LNCaP clone FGC (cell line): ENCODE data around the gene SAMD4A.

ENCODE experiments used
- DNase-seq: peaks from one replicate; pipeline ENCODE4 v3.0.0-alpha.2; 2011; ENCODE audit warnings: low read depth
- H3K4me3 ChIP-seq: 2 replicates; pipeline ENCODE4 v1.5.1; 2011; ENCODE audit warnings: mild to moderate bottlenecking, low read depth, low read length, control low read depth
- TF ChIP-seq, protein P1 (sequence below): IDR thresholded peaks from 2 replicates; pipeline ENCODE4 v1.5.1; 2012; ENCODE audit warnings: mild to moderate bottlenecking; ENCODE audit not compliant: control insufficient read depth, insufficient read depth; ENCODE audit errors: extremely low read depth

SAMD4A gene

DNA sequence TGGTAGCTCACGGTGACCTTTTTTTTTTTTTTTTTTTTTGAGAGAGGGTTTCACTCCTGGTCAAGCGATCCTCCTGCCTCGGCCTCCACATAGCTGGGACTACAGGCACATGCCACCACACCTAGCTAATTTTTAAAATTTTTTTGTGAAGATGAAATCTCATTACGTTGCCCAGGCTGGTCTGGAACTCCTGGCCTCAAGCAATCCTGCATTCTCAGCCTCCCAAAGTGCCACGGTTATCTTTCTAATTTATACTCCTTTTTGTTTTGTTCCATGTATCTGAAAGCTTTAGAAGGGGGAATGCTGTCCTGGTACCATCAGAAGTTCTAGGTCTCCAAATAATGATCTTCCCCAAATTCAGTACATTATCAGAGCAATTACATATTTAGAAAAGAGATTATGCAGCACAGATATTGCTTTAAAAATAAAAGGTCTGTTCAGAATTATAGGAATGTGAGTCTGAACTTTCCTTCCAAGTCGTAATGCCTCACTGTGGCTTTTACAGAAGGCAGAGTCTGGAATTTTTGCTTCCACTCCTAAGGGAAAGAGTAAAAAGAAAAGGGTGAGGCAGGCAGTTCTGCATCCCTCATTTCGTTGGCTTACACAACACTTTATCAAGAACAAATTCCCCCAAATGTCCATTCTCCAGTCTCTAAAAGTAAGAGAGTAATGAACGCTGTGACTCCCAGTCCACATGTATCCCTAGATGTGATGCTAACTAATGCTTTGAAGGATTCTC is 262.7 kb downstream of the SAMD4A start:
- no peak overlapping the region for H3K4me3 ChIP-seq
- TF ChIP-seq, protein P1, sequence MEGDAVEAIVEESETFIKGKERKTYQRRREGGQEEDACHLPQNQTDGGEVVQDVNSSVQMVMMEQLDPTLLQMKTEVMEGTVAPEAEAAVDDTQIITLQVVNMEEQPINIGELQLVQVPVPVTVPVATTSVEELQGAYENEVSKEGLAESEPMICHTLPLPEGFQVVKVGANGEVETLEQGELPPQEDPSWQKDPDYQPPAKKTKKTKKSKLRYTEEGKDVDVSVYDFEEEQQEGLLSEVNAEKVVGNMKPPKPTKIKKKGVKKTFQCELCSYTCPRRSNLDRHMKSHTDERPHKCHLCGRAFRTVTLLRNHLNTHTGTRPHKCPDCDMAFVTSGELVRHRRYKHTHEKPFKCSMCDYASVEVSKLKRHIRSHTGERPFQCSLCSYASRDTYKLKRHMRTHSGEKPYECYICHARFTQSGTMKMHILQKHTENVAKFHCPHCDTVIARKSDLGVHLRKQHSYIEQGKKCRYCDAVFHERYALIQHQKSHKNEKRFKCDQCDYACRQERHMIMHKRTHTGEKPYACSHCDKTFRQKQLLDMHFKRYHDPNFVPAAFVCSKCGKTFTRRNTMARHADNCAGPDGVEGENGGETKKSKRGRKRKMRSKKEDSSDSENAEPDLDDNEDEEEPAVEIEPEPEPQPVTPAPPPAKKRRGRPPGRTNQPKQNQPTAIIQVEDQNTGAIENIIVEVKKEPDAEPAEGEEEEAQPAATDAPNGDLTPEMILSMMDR, result no peak

DNA sequence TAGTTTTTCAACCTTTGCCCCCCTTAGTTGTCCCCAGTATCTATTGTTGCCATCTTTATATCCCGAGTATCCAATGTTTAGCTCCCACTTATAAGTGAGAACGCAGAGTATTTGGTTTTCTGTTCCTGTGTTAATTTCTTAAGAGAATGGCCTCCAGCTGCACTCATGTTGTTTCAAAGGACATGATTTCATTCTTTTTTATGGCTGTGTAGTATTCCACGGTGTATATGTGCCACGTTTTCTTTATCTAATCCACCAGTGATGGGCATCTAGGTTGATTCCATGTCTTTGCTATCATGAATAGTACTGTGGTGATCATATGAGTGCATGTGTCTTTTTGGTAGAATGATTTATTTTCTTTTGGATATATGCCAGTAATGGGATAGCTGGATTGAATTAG is 263.7 kb downstream of the SAMD4A start:
- TF ChIP-seq, protein P1, result no peak
- DNase-seq, result no peak
- no peak overlapping the region for H3K4me3 ChIP-seq

More for the DNA sequence above, 262.7 kb downstream of the SAMD4A start:
- DNase-seq, result no peak

DNA sequence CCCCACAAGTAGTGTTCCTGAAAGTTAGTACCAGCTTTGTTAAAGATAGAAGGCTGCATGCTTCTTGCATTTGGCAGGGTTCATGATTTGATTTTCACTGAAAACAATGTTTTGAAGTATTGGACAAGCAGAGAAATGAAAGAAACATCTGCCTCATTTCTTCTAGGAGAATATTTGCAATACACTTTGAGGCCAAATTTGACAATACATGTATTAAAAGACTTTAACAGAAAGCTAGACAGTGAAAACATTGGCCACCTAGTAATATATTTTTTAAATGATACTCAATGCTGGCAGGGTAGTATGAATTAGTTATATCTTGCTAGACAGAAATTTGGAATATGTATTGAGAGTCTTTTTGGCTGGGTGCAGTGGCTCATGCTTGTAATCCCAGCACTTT is 267.2 kb downstream of the SAMD4A start:
- TF ChIP-seq, protein P1, result no peak
- no peak overlapping the region for H3K4me3 ChIP-seq
- DNase-seq, result no peak

DNA sequence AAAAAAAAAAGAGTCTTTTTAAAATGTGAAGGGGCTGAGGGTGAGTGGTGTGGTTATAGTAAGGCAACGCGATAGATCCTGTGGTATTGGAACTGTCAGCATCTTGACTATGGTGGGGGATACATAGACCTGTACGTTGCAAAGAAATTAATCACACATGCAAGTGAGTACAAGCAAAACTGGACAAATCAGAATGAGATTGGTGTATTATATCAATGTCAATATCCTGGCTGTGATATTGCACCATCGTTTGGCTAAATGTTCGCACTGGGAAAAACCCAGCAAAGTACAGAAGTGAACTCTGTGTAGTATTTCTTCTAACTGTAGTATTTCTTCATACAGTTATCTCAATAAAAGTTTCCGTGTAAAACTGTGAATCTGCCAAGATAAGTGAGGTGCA is 267.8 kb downstream of the SAMD4A start:
- no peak overlapping the region for H3K4me3 ChIP-seq
- no peak for DNase-seq
- TF ChIP-seq, protein P1, result no peak

DNA sequence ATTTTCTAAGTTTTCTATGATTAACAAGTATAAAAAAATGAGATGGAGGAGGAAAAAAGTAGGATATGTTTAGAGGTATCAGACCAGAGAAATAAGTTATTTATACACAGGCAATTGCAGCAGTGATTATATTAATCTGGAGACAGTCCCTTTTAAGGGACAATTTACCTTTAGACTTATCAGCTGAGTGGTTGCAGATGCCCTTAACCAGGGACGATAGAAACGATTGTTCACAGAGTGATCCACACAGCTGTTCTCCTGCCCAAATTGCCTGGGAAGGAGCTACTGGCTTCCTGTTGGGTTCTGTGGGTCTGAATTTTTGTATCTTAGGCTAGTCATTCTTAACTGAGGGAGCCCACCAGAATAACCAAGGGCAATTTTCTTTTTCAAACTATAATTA is 269.3 kb downstream of the SAMD4A start:
- TF ChIP-seq, protein P1, result no peak
- no peak for DNase-seq

DNA sequence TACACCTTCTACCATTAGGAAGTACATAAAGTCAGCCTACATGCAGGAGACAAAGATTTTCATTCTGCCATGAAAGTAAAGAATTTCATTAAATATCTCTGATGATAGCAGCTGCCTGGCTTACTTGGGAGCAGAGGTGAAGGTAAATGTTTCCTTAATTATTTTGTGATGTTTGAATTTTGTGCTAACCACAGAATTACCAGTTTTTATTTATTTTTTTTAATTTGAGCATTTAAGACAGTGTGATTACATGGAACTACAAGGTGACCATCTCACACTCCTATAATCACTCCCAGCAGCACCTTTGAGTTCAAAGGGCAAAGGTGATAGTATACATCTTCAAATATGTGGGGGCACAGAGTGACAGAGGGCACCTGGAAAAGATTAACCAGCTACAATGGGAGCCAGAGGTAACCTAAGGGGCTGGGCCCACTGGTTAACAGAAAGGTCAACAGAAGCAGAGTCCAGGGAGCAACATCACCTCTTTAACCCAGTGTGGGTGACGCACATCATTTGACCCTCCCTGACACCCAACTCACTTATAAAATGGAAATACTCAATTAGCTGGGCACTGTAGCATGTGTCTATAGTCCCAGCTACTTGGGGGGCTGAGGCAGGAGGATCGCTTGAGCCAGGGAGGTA is 270.7 kb downstream of the SAMD4A start:
- TF ChIP-seq, protein P1, result no peak
- no peak overlapping the region for H3K4me3 ChIP-seq
- DNase-seq, result no peak

More for the DNA sequence above, 269.3 kb downstream of the SAMD4A start:
- H3K4me3 ChIP-seq, result no peak overlapping the region
